HL-60 (cell line): ENCODE data around the gene FBXO28.

Experiments
- DNase-seq, 2 experiments: peaks; one replicate each; pipeline ENCODE4 v3.0.0-alpha.2; 2010 to 2020; ENCODE audit warnings: low read depth in 1 of 2, low spot score in 1 of 2
- H3K27ac ChIP-seq: fragments of 250-450 bp; sonication (Bioruptor Pico); replicated peaks from 2 replicates; pipeline ENCODE4 v1.5.1; 2020; ENCODE audit warnings: mild to moderate bottlenecking, moderate library complexity
- H3K27me3 ChIP-seq: fragments of 250-450 bp; sonication (Bioruptor Pico); 2 replicates; pipeline ENCODE4 v1.5.1; 2021; ENCODE audit warnings: mild to moderate bottlenecking, moderate library complexity; ENCODE audit not compliant: insufficient read depth, poor library complexity, severe bottlenecking
- H3K4me3 ChIP-seq: replicated peaks from 2 replicates; pipeline ENCODE4 v1.5.1; 2011; ENCODE audit warnings: mild to moderate bottlenecking, control low read depth, low read length; ENCODE audit not compliant: insufficient read depth
- CTCF ChIP-seq: IDR thresholded peaks from one replicate; pipeline ENCODE4 v1.5.1; 2011; ENCODE audit warnings: low read length, control low read depth, inconsistent platforms; ENCODE audit not compliant: insufficient read depth
- GABPA ChIP-seq: IDR thresholded peaks from 2 replicates; pipeline ENCODE4 v1.6.1; 2012; ENCODE audit warnings: low read depth
- POLR2AphosphoS5 ChIP-seq: IDR thresholded peaks from 2 replicates; pipeline ENCODE4 v1.6.1; 2012; ENCODE audit warnings: low read depth
- REST ChIP-seq: IDR thresholded peaks from 2 replicates; pipeline ENCODE4 v1.6.1; 2012; ENCODE audit warnings: low read depth; ENCODE audit not compliant: insufficient replicate concordance
- SPI1 ChIP-seq: IDR thresholded peaks from 2 replicates; pipeline ENCODE4 v1.6.1; 2012; ENCODE audit warnings: low read depth, mild to moderate bottlenecking, borderline replicate concordance

Gene FBXO28

DNA sequence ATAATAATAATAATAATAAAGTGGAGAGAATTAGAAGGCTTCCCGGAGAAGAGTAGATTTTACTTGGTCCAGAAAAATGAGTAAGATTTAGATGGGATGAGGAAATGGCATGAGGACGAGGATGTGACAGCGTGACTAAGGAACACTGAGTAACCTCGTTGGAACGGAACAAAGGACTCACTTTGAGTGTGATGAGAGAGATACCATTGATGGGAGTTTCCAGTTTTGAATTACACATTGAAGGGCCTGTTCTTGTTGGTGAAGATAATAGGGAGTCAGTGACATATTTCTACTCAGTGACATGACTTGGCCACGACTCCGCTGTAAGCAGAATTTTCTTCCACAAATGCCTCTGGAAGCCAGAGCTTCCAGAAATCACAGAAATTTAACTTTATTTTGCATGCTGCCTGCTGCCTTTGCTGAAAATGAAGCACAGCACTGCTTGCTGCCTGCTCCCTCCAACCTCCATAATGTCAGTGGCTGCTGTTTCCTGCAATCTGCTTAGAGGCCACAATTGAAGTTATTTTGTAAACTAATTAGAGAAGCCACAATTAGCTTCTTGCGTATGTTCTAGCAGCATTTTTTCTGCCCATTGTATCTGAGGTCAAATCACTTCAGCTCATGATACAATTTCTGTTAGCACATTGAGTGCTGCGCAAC is 33.7 kb upstream of the FBXO28 start:
- no peaks in the 10 kb centered on the region for H3K27me3 ChIP-seq
- H3K27ac ChIP-seq: no peak overlapping the region
- no peak for DNase-seq
- H3K4me3 ChIP-seq: no peak overlapping the region
- TF ChIP-seq GABPA: no peak
- no peak for TF ChIP-seq POLR2AphosphoS5
- no peak for TF ChIP-seq REST
- TF ChIP-seq SPI1: no peak
- TF ChIP-seq CTCF: no peak

DNA sequence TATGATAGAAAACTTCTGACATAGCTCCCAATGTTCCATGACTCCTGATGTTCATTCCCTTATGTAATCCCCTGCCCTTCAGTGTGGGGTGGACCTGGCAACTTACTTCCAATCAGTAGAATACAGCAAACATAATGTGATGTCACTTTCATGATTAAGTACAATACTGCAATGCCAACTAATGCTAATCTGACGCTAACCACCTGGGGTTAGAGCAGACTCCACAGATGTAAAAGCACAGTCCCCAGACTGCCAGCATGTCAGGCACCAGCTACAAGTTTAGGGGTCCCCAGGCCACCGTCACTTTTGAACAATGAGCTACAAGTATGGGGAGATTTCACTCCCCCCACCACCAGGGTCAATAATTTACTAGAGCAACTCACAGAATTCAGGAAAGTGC is 32.3 kb upstream of the FBXO28 start:
- Histone ChIP-seq H3K27ac (no peak overlapping the region), H3K4me3 (no peak overlapping the region), H3K27me3 (no peaks in the 10 kb centered on the region)
- DNase-seq: no peak
- no peak for TF ChIP-seq POLR2AphosphoS5
- TF ChIP-seq SPI1: no peak
- TF ChIP-seq REST: no peak
- no peak for TF ChIP-seq GABPA

DNA sequence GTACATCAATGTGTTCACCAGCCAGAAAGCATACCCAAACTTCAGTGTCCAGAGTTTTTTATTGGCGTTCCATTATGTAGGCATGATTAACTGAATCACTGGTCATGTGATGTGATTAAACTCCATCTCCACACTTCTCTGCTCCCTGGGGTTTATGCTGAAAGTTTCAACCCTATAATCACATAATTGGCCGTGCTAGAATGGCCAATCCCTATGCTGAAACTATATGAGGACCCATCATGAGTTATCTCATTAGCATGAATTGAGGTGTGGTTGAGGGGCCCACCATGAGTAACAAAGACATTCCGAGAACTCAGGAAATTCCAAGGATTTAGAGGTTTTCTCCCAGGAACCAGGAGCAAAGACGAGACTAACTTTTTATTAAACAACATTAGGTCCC is 31.8 kb upstream of the FBXO28 start:
- Histone ChIP-seq H3K27ac (no peak overlapping the region), H3K27me3 (no peaks in the 10 kb centered on the region), H3K4me3 (no peak overlapping the region)
- TF ChIP-seq CTCF (no peak), POLR2AphosphoS5 (no peak), REST (no peak), SPI1 (no peak), GABPA (no peak)
- DNase-seq: no peak
